T-helper 17 cell (primary cell): ENCODE data around the gene HECW1. TPM values are rescaled to one million over a fixed set of nuclear protein-coding genes. Genes with fewer than 3 reads are reported as not detected.

Experiments used
- ATAC-seq: fragments of 150-1000 bp; cut with Tn5 transposase; 2 replicates; pipeline ENCODE4 v1.10.0; 2021; ENCODE audit warnings: mild to moderate bottlenecking, moderate library complexity
- DNase-seq, 3 donors: peaks; one replicate each; pipeline versions ENCODE4 v3.0.0 to v3.0.0-alpha.2; 2020 to 2021
- H3K9me3 ChIP-seq: one replicate; pipeline ENCODE4 v1.7.0; 2013; ENCODE audit warnings: low read length, mild to moderate bottlenecking; ENCODE audit not compliant: control insufficient read depth, poor library complexity, severe bottlenecking
- H3K27ac Mint-ChIP-seq: one replicate; pipeline ENCODE4 v1.8.0; 2022; ENCODE audit warnings: mild to moderate bottlenecking, moderate library complexity, mixed read lengths
- H3K27me3 Mint-ChIP-seq: one replicate; pipeline ENCODE4 v1.8.0; 2022; ENCODE audit warnings: mixed read lengths
- H3K36me3 Mint-ChIP-seq: one replicate; pipeline ENCODE4 v1.8.0; 2022; ENCODE audit warnings: low read depth, mixed read lengths
- H3K4me1 Mint-ChIP-seq: one replicate; pipeline ENCODE4 v1.8.0; 2022; ENCODE audit warnings: mild to moderate bottlenecking, mixed read lengths
- H3K4me3 Mint-ChIP-seq: one replicate; pipeline ENCODE4 v1.8.0; 2022; ENCODE audit warnings: mild to moderate bottlenecking, moderate library complexity, mixed read lengths
- total RNA-seq, 4 donors: library from RNA in 2 of 4; stranded (reverse) in 2 of 4; gene quantifications; one replicate each; pipeline ENCODE4 v1.2.3 and lab custom pipeline; 2022 to 2026

Gene HECW1
- total RNA-seq, 2 donors from 2014 or later = not detected

DNA sequence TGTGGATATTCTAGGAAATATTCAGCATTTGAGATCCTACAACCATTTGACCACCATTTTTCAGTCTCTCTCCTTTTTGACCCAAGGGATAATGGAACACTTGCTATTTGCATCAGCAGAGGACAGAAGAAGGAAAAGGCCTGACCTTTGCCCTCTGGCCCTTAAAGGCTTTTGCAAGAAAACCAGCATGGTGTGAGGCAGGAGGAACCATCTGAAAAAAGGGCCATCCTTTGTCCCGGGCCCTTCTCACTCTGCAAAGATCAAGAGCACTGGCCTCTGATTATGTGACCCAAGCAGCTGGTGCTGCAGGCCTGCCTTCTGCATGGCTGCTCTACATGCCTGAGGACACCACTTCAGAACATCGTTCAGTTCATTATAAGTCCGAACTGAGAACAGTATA, 337.1 kb downstream of the HECW1 start:
- DNase-seq (no peak), ATAC-seq (no peak)
- peaks cover 2% of the 10 kb centered on the region for H3K36me3 Mint-ChIP-seq
- no peaks in the 10 kb centered on the region for H3K4me1 Mint-ChIP-seq
- peaks cover 18% of the 10 kb centered on the region for H3K27me3 Mint-ChIP-seq
- no peak overlapping the region for H3K4me3 Mint-ChIP-seq
- H3K9me3 ChIP-seq = no peaks in the 10 kb centered on the region
- no peak overlapping the region for H3K27ac Mint-ChIP-seq

DNA sequence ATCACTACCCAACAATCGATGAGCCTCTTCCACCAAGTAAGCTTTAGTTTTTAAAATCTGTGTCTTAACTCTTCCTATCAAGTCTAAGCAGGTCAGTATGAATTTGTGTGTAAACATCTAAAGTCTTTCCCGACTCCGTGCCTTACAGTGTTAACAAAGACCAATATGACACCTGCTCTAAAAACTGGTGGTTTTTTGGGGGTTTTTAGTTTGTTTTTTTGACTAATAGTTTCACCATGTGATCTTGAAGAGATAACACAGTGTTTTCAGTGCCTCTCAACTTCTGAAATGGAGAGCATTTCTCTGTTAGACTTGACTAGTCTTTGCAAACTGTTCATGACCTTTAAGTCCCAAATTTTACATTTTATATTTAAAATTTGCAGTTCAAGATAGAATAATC, 338.4 kb downstream of the HECW1 start:
- no peaks in the 10 kb centered on the region for H3K9me3 ChIP-seq
- DNase-seq (no peak), ATAC-seq (no peak)
- peaks cover 4% of the 10 kb centered on the region for H3K4me1 Mint-ChIP-seq
- H3K27me3 Mint-ChIP-seq = peaks cover 23% of the 10 kb centered on the region
- H3K4me3 Mint-ChIP-seq = no peak overlapping the region
- peaks cover 2% of the 10 kb centered on the region for H3K36me3 Mint-ChIP-seq
- no peak overlapping the region for H3K27ac Mint-ChIP-seq

DNA sequence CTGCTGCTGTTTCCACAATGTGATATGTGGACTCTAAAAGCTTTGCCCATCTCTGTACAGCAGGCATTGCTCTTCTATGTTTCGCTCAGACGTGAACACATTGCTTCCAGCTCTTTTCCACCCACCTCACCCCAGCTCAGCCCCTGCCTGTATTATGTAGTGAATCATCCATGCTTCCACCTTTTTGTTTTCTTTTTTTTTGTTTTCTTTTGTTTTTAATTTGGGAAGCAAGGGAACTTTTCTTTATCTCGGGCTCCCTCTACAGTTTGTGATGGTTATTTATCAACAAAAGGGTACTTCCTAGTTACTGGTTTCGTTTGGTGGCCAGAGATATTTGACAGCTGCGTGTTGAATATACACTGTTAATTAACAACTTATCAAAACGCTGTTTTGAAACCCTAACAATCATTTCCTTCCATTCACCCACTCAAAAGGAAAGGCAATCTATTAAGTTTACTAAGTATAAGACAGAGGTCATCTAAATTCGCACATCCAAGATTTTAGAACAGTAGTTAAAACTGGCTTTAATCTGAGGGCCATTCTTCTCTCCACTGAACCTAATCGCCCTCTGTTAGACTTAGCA, 342.6 kb downstream of the HECW1 start:
- H3K27ac Mint-ChIP-seq = no peak overlapping the region
- DNase-seq (no peak), ATAC-seq (peak; percentile 39)
- peaks cover 2% of the 10 kb centered on the region for H3K36me3 Mint-ChIP-seq
- H3K4me3 Mint-ChIP-seq = no peak overlapping the region
- H3K27me3 Mint-ChIP-seq = peaks cover 31% of the 10 kb centered on the region
- H3K4me1 Mint-ChIP-seq = peaks cover 7% of the 10 kb centered on the region
- no peaks in the 10 kb centered on the region for H3K9me3 ChIP-seq

DNA sequence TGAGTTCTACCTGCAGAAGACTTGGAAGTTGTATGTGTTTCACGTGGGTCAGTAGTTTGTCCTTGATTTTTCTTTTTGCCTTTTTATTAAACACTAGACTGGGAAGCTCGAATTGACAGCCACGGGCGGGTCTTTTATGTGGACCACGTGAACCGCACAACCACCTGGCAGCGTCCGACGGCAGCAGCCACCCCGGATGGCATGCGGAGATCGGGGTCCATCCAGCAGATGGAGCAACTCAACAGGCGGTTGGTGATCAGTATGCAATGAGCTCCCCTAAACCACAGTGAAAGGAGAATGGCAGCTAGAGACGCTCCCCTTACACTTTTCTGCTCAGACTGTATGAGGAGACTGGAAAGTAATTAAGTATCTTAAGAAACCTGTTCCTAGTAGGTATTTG, 343.8 kb downstream of the HECW1 start:
- no peak overlapping the region for H3K27ac Mint-ChIP-seq
- H3K4me1 Mint-ChIP-seq = peaks cover 7% of the 10 kb centered on the region
- H3K27me3 Mint-ChIP-seq = peaks cover 30% of the 10 kb centered on the region
- no peak for DNase-seq
- peaks cover 2% of the 10 kb centered on the region for H3K36me3 Mint-ChIP-seq
- H3K9me3 ChIP-seq = no peaks in the 10 kb centered on the region
- no peak overlapping the region for H3K4me3 Mint-ChIP-seq
- ATAC-seq = no peak

DNA sequence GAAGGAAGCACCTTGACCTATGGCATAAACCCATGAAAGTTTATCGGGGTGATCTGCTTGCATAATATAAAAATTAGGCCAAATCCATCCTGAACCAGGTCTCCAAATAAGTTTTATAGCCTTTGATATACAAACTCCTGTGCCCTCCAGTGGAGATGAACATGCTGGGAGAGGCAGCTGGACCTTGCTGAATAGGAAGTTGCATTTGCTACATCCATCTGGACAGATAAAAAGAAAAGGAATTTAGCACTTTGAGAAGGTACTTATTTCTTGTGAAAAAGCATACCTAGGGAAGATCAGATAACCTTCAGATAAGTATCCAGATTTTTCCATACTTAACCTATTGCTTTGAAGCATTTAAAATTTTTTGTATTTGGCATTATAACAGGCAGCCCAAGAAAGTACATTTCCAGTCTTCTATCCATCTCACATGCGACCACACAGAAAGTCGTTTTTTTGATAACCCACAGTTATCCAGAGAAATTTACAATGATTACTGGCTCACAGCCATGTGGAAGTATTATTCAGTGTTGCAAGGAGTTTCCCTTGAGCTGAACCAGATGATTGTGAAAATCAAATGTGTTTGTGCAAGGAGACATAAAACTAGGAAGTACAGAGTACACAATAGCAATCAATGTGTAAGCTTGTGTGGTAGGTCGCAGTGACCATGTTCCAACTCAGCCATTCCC, 346.0 kb downstream of the HECW1 start:
- no peak for ATAC-seq
- no peak for DNase-seq
- peaks cover 45% of the 10 kb centered on the region for H3K27me3 Mint-ChIP-seq
- H3K4me3 Mint-ChIP-seq = no peak overlapping the region
- no peak overlapping the region for H3K27ac Mint-ChIP-seq
- no peaks in the 10 kb centered on the region for H3K9me3 ChIP-seq
- peaks cover 7% of the 10 kb centered on the region for H3K4me1 Mint-ChIP-seq
- no peaks in the 10 kb centered on the region for H3K36me3 Mint-ChIP-seq

DNA sequence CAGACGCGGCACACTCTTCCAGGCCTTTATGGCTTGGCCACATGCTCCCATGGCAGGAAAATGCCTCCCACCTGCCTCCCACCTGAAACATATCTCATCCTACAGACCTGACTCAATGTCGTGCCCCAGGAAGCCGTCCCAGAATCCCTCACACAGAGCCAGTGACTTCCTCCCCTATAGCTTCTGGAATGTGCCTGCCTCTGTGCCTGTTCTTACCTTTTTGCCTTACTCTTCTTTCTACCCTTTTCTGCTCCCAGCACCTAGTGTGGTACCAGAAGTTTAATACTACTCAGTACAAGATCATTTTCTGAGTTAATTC, 346.5 kb downstream of the HECW1 start:
- ATAC-seq = no peak
- Mint-ChIP-seq H3K27ac (no peak overlapping the region), H3K4me1 (peaks cover 7% of the 10 kb centered on the region), H3K4me3 (no peak overlapping the region), H3K27me3 (peaks cover 49% of the 10 kb centered on the region), H3K36me3 (no peaks in the 10 kb centered on the region)
- H3K9me3 ChIP-seq = no peaks in the 10 kb centered on the region
- DNase-seq = no peak

DNA sequence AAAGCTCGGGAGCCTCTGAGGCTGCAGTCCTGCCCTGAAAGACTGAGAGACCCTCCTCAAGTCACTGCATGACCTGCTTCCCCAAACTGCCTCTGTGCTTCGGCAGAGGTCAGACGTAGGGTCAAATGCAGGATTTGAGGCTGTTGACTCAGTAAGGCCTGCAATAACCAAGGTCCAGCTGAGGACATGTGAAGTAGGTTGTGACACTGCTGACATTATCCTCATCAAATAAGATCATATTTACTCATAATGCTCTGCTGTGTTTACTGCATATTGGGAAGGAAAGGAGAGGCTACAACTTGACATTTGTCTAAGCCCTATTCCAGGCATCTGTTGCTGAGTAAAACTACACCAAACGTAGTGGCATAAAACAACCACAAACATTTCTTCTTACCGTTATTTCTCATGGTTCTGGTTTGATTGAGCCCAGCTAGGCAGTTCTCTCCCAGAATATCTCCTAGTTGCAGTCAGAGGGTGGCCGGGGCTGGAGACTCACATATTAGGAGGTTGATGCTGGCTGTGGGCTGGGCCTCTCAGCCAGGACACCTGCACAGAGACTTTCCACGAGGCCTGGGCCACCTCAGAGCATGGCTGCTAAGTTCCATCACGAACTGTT, 348.4 kb downstream of the HECW1 start:
- Mint-ChIP-seq H3K36me3 (no peaks in the 10 kb centered on the region), H3K27me3 (peaks cover 43% of the 10 kb centered on the region), H3K4me1 (peaks cover 9% of the 10 kb centered on the region), H3K27ac (no peak overlapping the region), H3K4me3 (no peak overlapping the region)
- no peaks in the 10 kb centered on the region for H3K9me3 ChIP-seq
- no peak for ATAC-seq
- no peak for DNase-seq

DNA sequence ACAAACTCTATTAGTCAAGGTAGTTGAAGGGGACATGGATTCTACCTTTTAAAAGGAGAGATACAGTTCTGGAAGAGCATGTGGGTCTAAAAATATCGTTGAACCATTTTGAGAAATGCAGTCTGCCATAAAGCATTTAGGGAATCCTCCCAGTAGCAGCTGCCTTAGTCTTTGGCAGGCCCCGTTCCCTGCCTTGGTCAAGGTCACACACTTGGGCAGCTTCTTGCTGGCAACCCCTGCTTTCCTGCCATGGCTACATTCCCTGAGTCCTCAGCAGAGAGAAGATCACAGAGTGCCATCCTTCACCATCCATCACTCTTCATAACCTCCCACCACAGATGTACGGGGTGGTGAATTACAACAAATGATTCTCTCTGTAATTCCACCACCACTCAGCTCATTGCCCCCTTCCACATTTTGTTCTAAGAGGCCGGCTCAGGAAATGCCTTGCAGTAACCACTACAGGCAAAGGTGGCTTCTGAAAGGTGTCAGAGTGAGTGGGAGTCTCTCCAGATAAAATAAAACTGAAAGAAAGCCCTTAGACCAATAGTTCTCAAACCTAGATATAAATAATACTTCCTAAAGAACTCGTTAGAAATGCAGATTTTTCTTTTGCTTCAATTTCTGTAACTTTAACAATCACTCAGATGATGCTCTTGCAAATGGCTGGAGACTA, 349.0 kb downstream of the HECW1 start:
- ATAC-seq = no peak
- H3K36me3 Mint-ChIP-seq = no peaks in the 10 kb centered on the region
- H3K27ac Mint-ChIP-seq = no peak overlapping the region
- H3K9me3 ChIP-seq = no peaks in the 10 kb centered on the region
- H3K27me3 Mint-ChIP-seq = peaks cover 39% of the 10 kb centered on the region
- DNase-seq = no peak
- H3K4me1 Mint-ChIP-seq = peaks cover 12% of the 10 kb centered on the region
- H3K4me3 Mint-ChIP-seq = no peak overlapping the region

DNA sequence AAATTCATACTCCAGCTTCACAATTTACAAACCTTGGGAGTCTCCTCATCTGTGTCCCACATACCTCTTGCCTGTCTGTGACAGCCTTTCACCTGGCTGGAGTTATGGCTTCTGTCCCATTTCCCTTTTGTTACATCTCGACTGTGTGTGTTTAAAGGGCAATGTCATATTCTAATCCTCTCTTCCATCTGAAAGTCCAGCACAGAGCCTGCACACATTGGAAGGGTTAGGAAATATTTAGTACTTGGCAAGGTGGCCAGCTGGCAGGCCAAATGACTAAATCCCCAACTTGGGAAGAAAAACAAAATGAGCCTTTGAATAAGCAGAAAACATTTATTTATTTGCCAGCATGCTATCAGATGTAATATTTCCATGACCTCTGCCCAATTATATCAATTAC, 350.4 kb downstream of the HECW1 start:
- Mint-ChIP-seq H3K27me3 (peaks cover 50% of the 10 kb centered on the region), H3K27ac (no peak overlapping the region), H3K4me3 (no peak overlapping the region), H3K4me1 (peaks cover 12% of the 10 kb centered on the region), H3K36me3 (no peaks in the 10 kb centered on the region)
- DNase-seq (no peak), ATAC-seq (no peak)
- no peaks in the 10 kb centered on the region for H3K9me3 ChIP-seq

DNA sequence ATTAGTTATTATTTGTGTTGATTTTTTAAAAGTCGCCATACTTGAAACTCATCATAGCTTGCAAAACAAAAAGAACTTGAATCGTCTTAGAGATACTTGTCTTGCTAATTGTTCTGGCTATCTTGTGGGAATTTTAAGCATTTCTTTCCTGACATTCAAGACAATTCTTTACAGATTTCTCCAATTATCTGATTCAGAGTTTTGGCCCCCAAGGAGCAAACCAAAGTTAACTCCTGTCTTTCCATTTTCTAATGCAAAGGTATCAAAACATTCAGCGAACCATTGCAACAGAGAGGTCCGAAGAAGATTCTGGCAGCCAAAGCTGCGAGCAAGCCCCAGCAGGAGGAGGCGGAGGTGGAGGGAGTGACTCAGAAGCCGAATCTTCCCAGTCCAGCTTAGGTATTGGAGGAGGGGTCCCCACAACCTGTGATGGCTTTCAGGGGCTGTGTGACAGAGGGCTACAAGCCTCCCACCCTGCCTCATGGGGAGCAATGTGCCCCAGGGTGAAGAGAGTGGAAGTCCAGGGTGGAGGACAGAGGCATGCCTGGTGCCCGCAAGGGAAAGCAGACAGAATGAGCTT, 351.0 kb downstream of the HECW1 start:
- H3K27ac Mint-ChIP-seq = no peak overlapping the region

DNA sequence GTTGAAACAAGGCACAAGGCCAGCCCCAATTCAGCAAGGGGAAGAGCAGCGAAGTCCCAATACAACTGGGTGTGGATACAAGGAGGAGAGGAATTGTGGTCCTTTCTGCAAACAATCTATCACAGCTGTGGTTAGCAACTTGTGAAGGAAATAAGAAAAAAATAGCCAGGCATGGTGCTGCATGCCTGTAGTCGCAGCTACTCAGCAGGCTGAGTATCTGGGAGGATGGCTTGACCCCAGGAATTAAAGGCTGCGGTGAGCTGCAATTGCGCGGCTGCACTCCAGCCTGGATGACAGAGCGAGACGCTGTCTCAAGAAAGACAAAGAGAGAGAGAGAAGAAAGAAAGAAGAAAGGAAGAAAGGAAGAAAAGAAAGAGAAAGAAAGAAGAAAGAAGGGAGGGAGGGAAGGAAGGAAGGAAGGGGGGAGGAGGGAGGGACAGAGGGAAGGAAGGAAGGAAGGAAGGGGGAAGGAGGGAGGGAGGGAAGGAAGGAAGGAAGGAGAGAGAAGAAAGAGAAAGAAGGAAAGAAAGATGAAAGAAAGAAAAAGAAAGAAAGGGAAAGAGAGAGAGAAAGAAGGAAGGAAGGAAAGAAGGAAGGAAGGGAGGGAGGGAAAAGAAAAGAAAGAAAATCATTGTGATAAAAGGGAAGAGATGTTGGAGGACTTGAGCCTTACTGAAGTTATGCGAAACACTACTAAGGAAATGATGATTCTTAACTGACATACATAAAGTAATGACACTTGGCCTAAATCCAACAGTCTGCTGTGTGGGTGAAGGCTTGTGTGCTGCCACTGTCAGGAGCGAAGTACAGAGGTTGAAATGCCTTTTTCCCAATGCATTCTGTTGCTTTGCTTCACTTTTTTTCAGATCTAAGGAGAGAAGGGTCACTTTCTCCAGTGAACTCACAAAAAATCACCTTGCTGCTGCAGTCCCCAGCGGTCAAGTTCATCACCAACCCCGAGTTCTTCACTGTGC, 353.4 kb downstream of the HECW1 start:
- Mint-ChIP-seq H3K27me3 (peaks cover 51% of the 10 kb centered on the region), H3K4me3 (no peak overlapping the region), H3K27ac (no peak overlapping the region), H3K4me1 (peaks cover 9% of the 10 kb centered on the region), H3K36me3 (no peaks in the 10 kb centered on the region)
- ATAC-seq = no peak
- DNase-seq = no peak
- H3K9me3 ChIP-seq = no peaks in the 10 kb centered on the region

More for the DNA sequence above, 351.0 kb downstream of the HECW1 start:
- Mint-ChIP-seq H3K4me1 (peaks cover 12% of the 10 kb centered on the region), H3K27me3 (peaks cover 51% of the 10 kb centered on the region), H3K36me3 (no peaks in the 10 kb centered on the region), H3K4me3 (no peak overlapping the region)
- no peak for DNase-seq
- no peak for ATAC-seq
- no peaks in the 10 kb centered on the region for H3K9me3 ChIP-seq

DNA sequence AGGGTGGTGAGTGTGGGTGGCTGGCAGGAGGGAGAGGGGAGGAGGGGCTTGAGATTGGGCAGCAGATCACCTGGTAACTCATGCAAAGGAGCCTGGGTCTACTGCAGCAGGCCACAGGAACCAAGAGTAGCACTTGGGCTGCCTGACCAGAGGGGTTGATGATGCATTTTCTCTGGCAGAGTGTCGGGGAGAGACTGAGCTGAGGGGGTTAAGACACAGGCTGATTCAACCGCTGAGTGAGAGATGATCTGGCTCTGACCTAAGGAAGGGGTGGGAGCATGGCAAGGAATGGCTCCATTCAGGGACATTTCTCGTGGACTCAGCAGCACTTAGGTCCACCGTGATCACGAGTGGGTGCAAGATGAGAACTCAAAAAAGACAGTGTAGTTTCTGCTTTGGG, 355.0 kb downstream of the HECW1 start:
- H3K36me3 Mint-ChIP-seq = no peaks in the 10 kb centered on the region
- no peak overlapping the region for H3K27ac Mint-ChIP-seq
- no peak overlapping the region for H3K4me3 Mint-ChIP-seq
- H3K4me1 Mint-ChIP-seq = peaks cover 9% of the 10 kb centered on the region
- H3K27me3 Mint-ChIP-seq = peaks cover 52% of the 10 kb centered on the region
- DNase-seq (no peak), ATAC-seq (no peak)
- no peaks in the 10 kb centered on the region for H3K9me3 ChIP-seq
